ENCODE measurements around the gene MLLT6. TPM values are rescaled to one million over a fixed set of nuclear protein-coding genes. Genes with fewer than 3 reads are reported as not detected.
A peak's percentile ranks its signal among the peaks of the same experiment; 100 is the strongest.

The MLLT6 gene
- total and polyA plus RNA-seq, 2 of the 13 experiments (the other 11 are each of a cell fraction or from before 2014, with no cell fraction given), result 50.7 to 69.5 TPM

DNA sequence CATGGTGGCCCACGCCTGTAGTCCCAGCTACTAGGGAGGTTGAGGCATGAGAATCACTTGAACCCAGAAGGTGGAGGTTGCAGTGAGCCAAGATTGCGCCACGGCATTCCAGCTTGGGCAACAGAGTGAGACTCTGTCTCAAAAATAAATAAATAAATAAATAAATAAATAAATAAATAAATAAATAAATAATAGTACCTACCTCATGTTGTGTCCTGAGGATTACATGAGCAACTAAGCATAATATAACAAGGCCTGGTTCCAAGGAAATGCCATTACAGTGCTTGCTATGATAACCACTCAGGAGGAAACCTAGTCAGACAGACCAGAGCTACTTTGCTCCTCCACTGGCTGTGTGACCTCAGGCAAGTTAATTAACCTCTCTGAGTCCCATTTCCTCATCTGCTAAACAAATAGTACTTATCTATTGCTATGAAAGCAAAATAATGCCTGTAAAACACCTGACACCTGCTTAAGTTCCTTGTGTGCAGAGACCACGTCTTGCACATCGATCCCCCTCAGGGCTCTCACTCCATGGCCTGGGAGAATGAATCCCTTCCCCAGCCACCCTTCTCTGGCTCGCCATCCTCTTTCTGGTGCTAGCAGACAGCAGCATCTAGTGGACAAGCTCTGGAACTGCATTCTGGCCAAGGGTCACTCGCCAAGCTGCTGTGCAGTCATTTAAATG lies 37.8 kb upstream of the MLLT6 start (continued):
- TF ChIP-seq, protein P1, sequence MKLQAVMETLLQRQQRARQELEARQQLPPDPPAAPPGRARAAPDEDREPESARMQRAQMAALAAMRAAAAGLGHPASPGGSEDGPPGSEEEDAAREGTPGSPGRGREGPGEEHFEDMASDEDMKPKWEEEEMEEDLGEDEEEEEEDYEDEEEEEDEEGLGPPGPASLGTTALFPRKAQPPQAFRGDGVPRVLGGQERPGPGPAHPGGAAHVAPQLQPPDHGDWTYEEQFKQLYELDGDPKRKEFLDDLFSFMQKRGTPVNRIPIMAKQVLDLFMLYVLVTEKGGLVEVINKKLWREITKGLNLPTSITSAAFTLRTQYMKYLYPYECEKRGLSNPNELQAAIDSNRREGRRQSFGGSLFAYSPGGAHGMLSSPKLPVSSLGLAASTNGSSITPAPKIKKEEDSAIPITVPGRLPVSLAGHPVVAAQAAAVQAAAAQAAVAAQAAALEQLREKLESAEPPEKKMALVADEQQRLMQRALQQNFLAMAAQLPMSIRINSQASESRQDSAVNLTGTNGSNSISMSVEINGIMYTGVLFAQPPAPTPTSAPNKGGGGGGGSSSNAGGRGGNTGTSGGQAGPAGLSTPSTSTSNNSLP (IDR thresholded peaks at IDR 0.05; ENCODE audit: low read depth, low read length), result no peak
- TF ChIP-seq MXD4 (CRISPR knock-in tag; IDR thresholded peaks at IDR 0.05) (peak; percentile 57; the same call in 1 of the 2 replicates), ZNF143 (CRISPR knock-in tag; IDR thresholded peaks at IDR 0.05) (no peak), PHF8 (CRISPR knock-in tag; IDR thresholded peaks at IDR 0.05) (0 out of 2 replicates have a peak, but pooled peaks have one; percentile 42), ZNF577 (CRISPR knock-in tag; IDR thresholded peaks at IDR 0.05; ENCODE audit: borderline replicate concordance, low read depth) (no peak), HOXA3 (CRISPR knock-in tag; IDR thresholded peaks at IDR 0.05) (peak; percentile 47; the same call in 1 of the 2 replicates), GZF1 (CRISPR knock-in tag; IDR thresholded peaks at IDR 0.05) (no peak), MIER2 (CRISPR knock-in tag; IDR thresholded peaks at IDR 0.05) (peak; percentile 70), JUND (CRISPR knock-in tag; IDR thresholded peaks at IDR 0.05) (no peak; the same call in 1 of the 2 replicates), ZNF720 (CRISPR knock-in tag; IDR thresholded peaks at IDR 0.05) (no peak), ERF (CRISPR knock-in tag; IDR thresholded peaks at IDR 0.05) (peak; percentile 79; the same call in 1 of the 2 replicates), CBX1 (IDR thresholded peaks at IDR 0.05; ENCODE audit: low read depth) (peak; percentile 78), ZNF501 (CRISPR knock-in tag; IDR thresholded peaks at IDR 0.05) (peak; percentile 89), FOXA3 (CRISPR knock-in tag; IDR thresholded peaks at IDR 0.05) (peak; percentile 66), GATAD2A (CRISPR knock-in tag; IDR thresholded peaks at IDR 0.05) (peak; percentile 73)
- TF ChIP-seq, protein P2, sequence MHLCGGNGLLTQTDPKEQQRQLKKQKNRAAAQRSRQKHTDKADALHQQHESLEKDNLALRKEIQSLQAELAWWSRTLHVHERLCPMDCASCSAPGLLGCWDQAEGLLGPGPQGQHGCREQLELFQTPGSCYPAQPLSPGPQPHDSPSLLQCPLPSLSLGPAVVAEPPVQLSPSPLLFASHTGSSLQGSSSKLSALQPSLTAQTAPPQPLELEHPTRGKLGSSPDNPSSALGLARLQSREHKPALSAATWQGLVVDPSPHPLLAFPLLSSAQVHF (CRISPR knock-in tag; IDR thresholded peaks at IDR 0.05), result no peak
- TF ChIP-seq, protein P3, sequence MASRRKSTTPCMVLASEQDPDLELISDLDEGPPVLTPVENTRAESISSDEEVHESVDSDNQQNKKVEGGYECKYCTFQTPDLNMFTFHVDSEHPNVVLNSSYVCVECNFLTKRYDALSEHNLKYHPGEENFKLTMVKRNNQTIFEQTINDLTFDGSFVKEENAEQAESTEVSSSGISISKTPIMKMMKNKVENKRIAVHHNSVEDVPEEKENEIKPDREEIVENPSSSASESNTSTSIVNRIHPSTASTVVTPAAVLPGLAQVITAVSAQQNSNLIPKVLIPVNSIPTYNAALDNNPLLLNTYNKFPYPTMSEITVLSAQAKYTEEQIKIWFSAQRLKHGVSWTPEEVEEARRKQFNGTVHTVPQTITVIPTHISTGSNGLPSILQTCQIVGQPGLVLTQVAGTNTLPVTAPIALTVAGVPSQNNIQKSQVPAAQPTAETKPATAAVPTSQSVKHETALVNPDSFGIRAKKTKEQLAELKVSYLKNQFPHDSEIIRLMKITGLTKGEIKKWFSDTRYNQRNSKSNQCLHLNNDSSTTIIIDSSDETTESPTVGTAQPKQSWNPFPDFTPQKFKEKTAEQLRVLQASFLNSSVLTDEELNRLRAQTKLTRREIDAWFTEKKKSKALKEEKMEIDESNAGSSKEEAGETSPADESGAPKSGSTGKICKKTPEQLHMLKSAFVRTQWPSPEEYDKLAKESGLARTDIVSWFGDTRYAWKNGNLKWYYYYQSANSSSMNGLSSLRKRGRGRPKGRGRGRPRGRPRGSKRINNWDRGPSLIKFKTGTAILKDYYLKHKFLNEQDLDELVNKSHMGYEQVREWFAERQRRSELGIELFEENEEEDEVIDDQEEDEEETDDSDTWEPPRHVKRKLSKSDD (CRISPR knock-in tag; IDR thresholded peaks at IDR 0.05; ENCODE audit: low read depth), result no peak
- TF ChIP-seq, protein P4, sequence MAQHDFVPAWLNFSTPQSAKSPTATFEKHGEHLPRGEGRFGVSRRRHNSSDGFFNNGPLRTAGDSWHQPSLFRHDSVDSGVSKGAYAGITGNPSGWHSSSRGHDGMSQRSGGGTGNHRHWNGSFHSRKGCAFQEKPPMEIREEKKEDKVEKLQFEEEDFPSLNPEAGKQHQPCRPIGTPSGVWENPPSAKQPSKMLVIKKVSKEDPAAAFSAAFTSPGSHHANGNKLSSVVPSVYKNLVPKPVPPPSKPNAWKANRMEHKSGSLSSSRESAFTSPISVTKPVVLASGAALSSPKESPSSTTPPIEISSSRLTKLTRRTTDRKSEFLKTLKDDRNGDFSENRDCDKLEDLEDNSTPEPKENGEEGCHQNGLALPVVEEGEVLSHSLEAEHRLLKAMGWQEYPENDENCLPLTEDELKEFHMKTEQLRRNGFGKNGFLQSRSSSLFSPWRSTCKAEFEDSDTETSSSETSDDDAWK (CRISPR knock-in tag; IDR thresholded peaks at IDR 0.05), result no peak
- TF ChIP-seq, protein P5, sequence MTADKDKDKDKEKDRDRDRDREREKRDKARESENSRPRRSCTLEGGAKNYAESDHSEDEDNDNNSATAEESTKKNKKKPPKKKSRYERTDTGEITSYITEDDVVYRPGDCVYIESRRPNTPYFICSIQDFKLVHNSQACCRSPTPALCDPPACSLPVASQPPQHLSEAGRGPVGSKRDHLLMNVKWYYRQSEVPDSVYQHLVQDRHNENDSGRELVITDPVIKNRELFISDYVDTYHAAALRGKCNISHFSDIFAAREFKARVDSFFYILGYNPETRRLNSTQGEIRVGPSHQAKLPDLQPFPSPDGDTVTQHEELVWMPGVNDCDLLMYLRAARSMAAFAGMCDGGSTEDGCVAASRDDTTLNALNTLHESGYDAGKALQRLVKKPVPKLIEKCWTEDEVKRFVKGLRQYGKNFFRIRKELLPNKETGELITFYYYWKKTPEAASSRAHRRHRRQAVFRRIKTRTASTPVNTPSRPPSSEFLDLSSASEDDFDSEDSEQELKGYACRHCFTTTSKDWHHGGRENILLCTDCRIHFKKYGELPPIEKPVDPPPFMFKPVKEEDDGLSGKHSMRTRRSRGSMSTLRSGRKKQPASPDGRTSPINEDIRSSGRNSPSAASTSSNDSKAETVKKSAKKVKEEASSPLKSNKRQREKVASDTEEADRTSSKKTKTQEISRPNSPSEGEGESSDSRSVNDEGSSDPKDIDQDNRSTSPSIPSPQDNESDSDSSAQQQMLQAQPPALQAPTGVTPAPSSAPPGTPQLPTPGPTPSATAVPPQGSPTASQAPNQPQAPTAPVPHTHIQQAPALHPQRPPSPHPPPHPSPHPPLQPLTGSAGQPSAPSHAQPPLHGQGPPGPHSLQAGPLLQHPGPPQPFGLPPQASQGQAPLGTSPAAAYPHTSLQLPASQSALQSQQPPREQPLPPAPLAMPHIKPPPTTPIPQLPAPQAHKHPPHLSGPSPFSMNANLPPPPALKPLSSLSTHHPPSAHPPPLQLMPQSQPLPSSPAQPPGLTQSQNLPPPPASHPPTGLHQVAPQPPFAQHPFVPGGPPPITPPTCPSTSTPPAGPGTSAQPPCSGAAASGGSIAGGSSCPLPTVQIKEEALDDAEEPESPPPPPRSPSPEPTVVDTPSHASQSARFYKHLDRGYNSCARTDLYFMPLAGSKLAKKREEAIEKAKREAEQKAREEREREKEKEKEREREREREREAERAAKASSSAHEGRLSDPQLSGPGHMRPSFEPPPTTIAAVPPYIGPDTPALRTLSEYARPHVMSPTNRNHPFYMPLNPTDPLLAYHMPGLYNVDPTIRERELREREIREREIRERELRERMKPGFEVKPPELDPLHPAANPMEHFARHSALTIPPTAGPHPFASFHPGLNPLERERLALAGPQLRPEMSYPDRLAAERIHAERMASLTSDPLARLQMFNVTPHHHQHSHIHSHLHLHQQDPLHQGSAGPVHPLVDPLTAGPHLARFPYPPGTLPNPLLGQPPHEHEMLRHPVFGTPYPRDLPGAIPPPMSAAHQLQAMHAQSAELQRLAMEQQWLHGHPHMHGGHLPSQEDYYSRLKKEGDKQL (CRISPR knock-in tag; IDR thresholded peaks at IDR 0.05; ENCODE audit: low read depth), result no peak

All from HepG2 (cell line).